GM12878 (cell line): ENCODE data around the gene DNAH8. TPM values are rescaled to one million over a fixed set of nuclear protein-coding genes. Genes with fewer than 3 reads are reported as not detected.
A peak's percentile ranks its signal among the peaks of the same experiment; 100 is the strongest.

Experiments
- ATAC-seq: fragments of 200-7000 bp; cut with Tn5 transposase; 3 replicates; pipeline ENCODE4 v1.9.1; 2020; ENCODE audit warnings: mild to moderate bottlenecking, moderate library complexity
- BruUV-seq: library from RNA; stranded (reverse); fragments of 400-500 nt; replicated peaks from 2 replicates; lab custom pipeline; 2021; lab: Mats Ljungman, UMichigan
- CTCF ChIA-PET: fragments of 300-600 bp; sonication (Branson Sonifier 250); formaldehyde crosslinking; extraction: SDS; loops from one replicate; lab custom pipeline; 2021; ENCODE audit warnings: inconsistent platforms; lab: Yijun Ruan, JAX
- POLR2A ChIA-PET: fragments of 350-600 bp; formaldehyde crosslinking; extraction: SDS; loops from one replicate; lab custom pipeline; 2021; ENCODE audit warnings: inconsistent platforms; lab: Charles Lee
- RAD21 ChIA-PET: fragments of 300-600 bp; sonication (Branson Sonifier 250); formaldehyde crosslinking; loops from one replicate; lab custom pipeline; 2023; ENCODE audit warnings: antibody characterized with exemption; ENCODE audit not compliant: unreplicated experiment; lab: Charles Lee
- SMC1A ChIA-PET: fragments of 300-600 bp; sonication (Branson Sonifier 250); formaldehyde crosslinking; loops from one replicate; lab custom pipeline; 2023; ENCODE audit not compliant: unreplicated experiment, uncharacterized antibody; lab: Charles Lee
- DNase-seq: peaks from one replicate; pipeline ENCODE4 v3.0.0-alpha.2; 2011; ENCODE audit warnings: low read depth, low spot score
- FAIRE-seq: peaks from 3 replicates; lab custom pipeline; 2011; peaks lifted over from hg19 to GRCh38; lab: Jason Lieb, UNC
- H2AFZ ChIP-seq: 2 replicates; pipeline ENCODE4 v1.6.0; 2011; ENCODE audit warnings: low read depth, low read length, control low read depth; ENCODE audit not compliant: control insufficient read depth
- H3K27ac ChIP-seq: 2 replicates; pipeline ENCODE4 v1.5.1; 2011; ENCODE audit warnings: control low read depth; ENCODE audit not compliant: control insufficient read depth, insufficient read depth
- H3K27me3 ChIP-seq, 2 experiments: replicated peaks in 1 of 2; 2 replicates each; pipeline versions ENCODE4 v1.6.0 to v1.6.1; 2011; ENCODE audit warnings: low read length in 1 of 2; ENCODE audit not compliant: control insufficient read depth in 2 of 2, insufficient read depth in 2 of 2
- H3K36me3 ChIP-seq, 2 experiments: 2 replicates each; pipeline ENCODE4 v1.5.1; 2011; ENCODE audit warnings: low read length in 1 of 2; ENCODE audit not compliant: control insufficient read depth in 2 of 2, insufficient read depth in 2 of 2
- H3K4me1 ChIP-seq: 2 replicates; pipeline ENCODE4 v1.6.1; 2011; ENCODE audit warnings: mild to moderate bottlenecking, low read length, moderate library complexity, mixed read lengths; ENCODE audit not compliant: control insufficient read depth, insufficient read depth
- H3K4me2 ChIP-seq: 2 replicates; pipeline ENCODE4 v1.6.0; 2011; ENCODE audit warnings: control low read depth; ENCODE audit not compliant: control insufficient read depth, insufficient read depth
- H3K4me3 ChIP-seq: fragments of 200-600 bp; sonication (generic); 2 replicates; pipeline ENCODE4 v1.5.1; 2016
- H3K79me2 ChIP-seq: 2 replicates; pipeline ENCODE4 v1.6.0; 2011; ENCODE audit warnings: low read length; ENCODE audit not compliant: control insufficient read depth, insufficient read depth
- H3K9ac ChIP-seq: 2 replicates; pipeline ENCODE4 v1.8.0; 2011; ENCODE audit warnings: low read length, control low read depth, mixed read lengths; ENCODE audit not compliant: control insufficient read depth, insufficient read depth
- H3K9me3 ChIP-seq: replicated peaks from 3 replicates; pipeline ENCODE4 v1.5.1; 2011; ENCODE audit warnings: mild to moderate bottlenecking, low read length; ENCODE audit not compliant: control insufficient read depth, insufficient read depth
- H4K20me1 ChIP-seq: 2 replicates; pipeline ENCODE4 v1.6.0; 2011; ENCODE audit not compliant: control insufficient read depth, insufficient read depth
- BHLHE40 ChIP-seq, 2 experiments: fragments of 450-650 bp in 1 of 2; IDR thresholded peaks; 2 replicates each; pipeline ENCODE4 v1.6.1; 2011 to 2017; ENCODE audit warnings: low read depth in 2 of 2, borderline replicate concordance in 1 of 2, improper control_type of control experiment in 1 of 2, low read length in 1 of 2, mild to moderate bottlenecking in 1 of 2
- ETV6 ChIP-seq, 2 experiments: fragments of 450-650 bp in 1 of 2; IDR thresholded peaks in 1 of 2; conservative IDR thresholded peaks in 1 of 2; 2 replicates each; pipeline ENCODE4 v1.6.1; 2014; ENCODE audit warnings: antibody characterized with exemption in 1 of 2, borderline replicate concordance in 1 of 2, low read depth in 1 of 2, mild to moderate bottlenecking in 1 of 2, moderate library complexity in 1 of 2
- HDAC6 ChIP-seq: fragments of 200-600 bp; sonication (generic); IDR thresholded peaks from one replicate; pipeline ENCODE4 v1.8.0; 2017; ENCODE audit warnings: antibody characterized with exemption; ENCODE audit not compliant: unreplicated experiment
- KAT2A ChIP-seq: conservative IDR thresholded peaks from 2 replicates; pipeline ENCODE4 v1.6.1; 2011; ENCODE audit warnings: low read depth, low read length; ENCODE audit not compliant: control insufficient read depth
- TCF12 ChIP-seq: IDR thresholded peaks from 2 replicates; pipeline ENCODE4 v1.6.1; 2011; ENCODE audit warnings: low read depth, mild to moderate bottlenecking, low read length
- WGBS: methylation state at CpG from one replicate; pipeline ENCODE4 v1.1.6; 2016; ENCODE audit warnings: low lambda C conversion rate; ENCODE audit not compliant: insufficient replicate concordance, insufficient coverage; ENCODE audit errors: missing lambda C conversion rate; 5-methylcytosine and 5-hydroxymethylcytosine counted together
- in situ Hi-C: fragments of 300-500 bp; cut with MboI; formaldehyde crosslinking; loops from 9 replicates; pipeline ENCODE4 v1.14.3; 2018; ENCODE audit warnings: mixed read lengths
- intact Hi-C: fragments of 100-400 bp; cut with micrococcal nuclease; formaldehyde crosslinking; loops from one replicate; pipeline ENCODE4 v1.14.2; 2022; ENCODE audit not compliant: unreplicated experiment
- polyA plus RNA-seq, 11 experiments: library from polyadenylated mRNA; depleted of rRNA in 4 of 11; unstranded in 6 of 11; stranded (reverse) in 5 of 11; fragments of >200 nt; fragmentation: Nextera tagmentation in 4 of 11; fragmentation: Illumina TruSeq in 1 of 11; extraction: Ambion mirVana in 4 of 11; extraction: Trizol in 1 of 11; gene quantifications; 1 replicate in 1 of 11; 2 replicates in 10 of 11; pipeline versions ENCODE4 v1.2.1 to v1.2.3, GENCODE V29; 2011 to 2016; ENCODE audit warnings: inconsistent platforms in 2 of 11, missing spikeins in 2 of 11, low read depth in 1 of 11
- total RNA-seq, 4 experiments: library from RNA; depleted of rRNA in 3 of 4; stranded (reverse); fragments of >200 nt in 3 of 4; fragmentation: Illumina TruSeq in 1 of 4; extraction: Trizol in 1 of 4; gene quantifications; 2 replicates each; pipeline versions ENCODE4 v1.2.1 to v1.2.3, GENCODE V29; 2013 to 2021
- TF ChIP-seq, protein P1 (sequence below): fragments of 450-650 bp; IDR thresholded peaks from 2 replicates; pipeline ENCODE4 v1.6.1; 2016; ENCODE audit warnings: mild to moderate bottlenecking

DNAH8 gene
- total and polyA plus RNA-seq, 10 of the 15 experiments (the other 5 are each of a cell fraction or from before 2014, with no cell fraction given): 0.02 to 0.34 (median 0.10) TPM; not detected in 3

GRCh38 chr6:38673397-38674165 is 41.5 kb upstream of the DNAH8 start:
- BruUV-seq: no TSS peak
- H3K27me3 ChIP-seq: no peaks in the 10 kb centered on the region
- no peak overlapping the region for H3K4me2 ChIP-seq
- H4K20me1 ChIP-seq: no peaks in the 10 kb centered on the region
- FAIRE-seq: no peak
- in situ Hi-C loops: no loop called here
- H3K36me3 ChIP-seq: peaks cover 2 to 11% of the 10 kb centered on the region in 2 experiments; a peak in 3 of 4 replicates
- no peak overlapping the region for H3K27ac ChIP-seq
- intact Hi-C loops: loop anchor here (2.0 to 10.0 kb wide), 4 partner anchors 101 to 979 kb away; partner anchors contain the start of gene MDGA1
- no peak overlapping the region for H3K4me3 ChIP-seq
- H3K79me2 ChIP-seq: no peaks in the 10 kb centered on the region
- ChIA-PET CTCF (interaction anchor here (1.0 to 2.0 kb wide), 9 partner anchors 8 to 180 kb away, joined by 3 to 9 read pairs (median 4); no protein-coding TSS in a partner anchor), POLR2A (interaction anchor here (0.8 kb wide), 1 partner anchor 114 kb away, joined by 3 read pairs; no protein-coding TSS in a partner anchor), SMC1A (interaction anchor here (0.6 to 2.4 kb wide), 7 partner anchors 13 to 640 kb away, joined by 3 to 12 read pairs (median 4); no protein-coding TSS in a partner anchor), RAD21 (interaction anchor here (1.2 to 1.9 kb wide), 3 partner anchors 15 to 101 kb away, joined by 3 to 10 read pairs (median 5); no protein-coding TSS in a partner anchor)
- H3K9ac ChIP-seq: no peak overlapping the region
- TF ChIP-seq KAT2A (no peak), HDAC6 (no peak), BHLHE40 (IDR thresholded peaks at IDR 0.05; ENCODE audit: borderline replicate concordance in 1 of 2, low read depth in 2 of 2, low read length in 1 of 2) (peak in 1 of 2 experiments; percentile 49; a peak in 2 of 4 replicates), ETV6 (conservative IDR thresholded peaks at IDR 0.05 in 1 of 2, IDR thresholded peaks at IDR 0.05 in 1 of 2; ENCODE audit: borderline replicate concordance in 1 of 2, low read depth in 1 of 2) (peak in 1 of 2 experiments; percentile 36; a peak in 1 of 4 replicates), TCF12 (no peak)
- TF ChIP-seq, protein P1, sequence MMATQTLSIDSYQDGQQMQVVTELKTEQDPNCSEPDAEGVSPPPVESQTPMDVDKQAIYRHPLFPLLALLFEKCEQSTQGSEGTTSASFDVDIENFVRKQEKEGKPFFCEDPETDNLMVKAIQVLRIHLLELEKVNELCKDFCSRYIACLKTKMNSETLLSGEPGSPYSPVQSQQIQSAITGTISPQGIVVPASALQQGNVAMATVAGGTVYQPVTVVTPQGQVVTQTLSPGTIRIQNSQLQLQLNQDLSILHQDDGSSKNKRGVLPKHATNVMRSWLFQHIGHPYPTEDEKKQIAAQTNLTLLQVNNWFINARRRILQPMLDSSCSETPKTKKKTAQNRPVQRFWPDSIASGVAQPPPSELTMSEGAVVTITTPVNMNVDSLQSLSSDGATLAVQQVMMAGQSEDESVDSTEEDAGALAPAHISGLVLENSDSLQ: no peak
- peak; percentile 23 for DNase-seq
- H2AFZ ChIP-seq: no peak overlapping the region
- peaks cover 32% of the 10 kb centered on the region for H3K4me1 ChIP-seq
- H3K9me3 ChIP-seq: no peaks in the 10 kb centered on the region; the same call in 2 of the 3 replicates
- peak; percentile 14; the same call in 1 of the 3 replicates for ATAC-seq
- WGBS: 47% methylated on average over 9 of the region's 9 CpGs
